Thoracic aorta (tissue), 2 donors: Measurements from ENCODE around the gene SLC25A5. TPM values are rescaled to one million over a fixed set of nuclear protein-coding genes. Genes with fewer than 3 reads are reported as not detected.

Source experiments
- ATAC-seq: fragments of 150-250 bp; one replicate; pipeline ENCODE4 v1.8.0; 2017; ENCODE audit warnings: low read depth; ENCODE audit not compliant: insufficient number of reproducible peaks, low FRiP score
- DNase-seq: peaks from one replicate; pipeline ENCODE4 v3.0.0-alpha.2; 2020; ENCODE audit warnings: low spot score
- H3K27ac ChIP-seq, 2 donors: fragments of 200-600 bp; sonication (generic); 1 replicate in 1 of 2; 2 replicates in 1 of 2; pipeline ENCODE4 v1.5.1; 2016; ENCODE audit warnings: mild to moderate bottlenecking in 2 of 2, moderate library complexity in 2 of 2
- H3K27me3 ChIP-seq: fragments of 200-600 bp; sonication (generic); replicated peaks from 2 replicates; pipeline ENCODE4 v1.6.0; 2016; ENCODE audit warnings: mild to moderate bottlenecking; ENCODE audit not compliant: insufficient read depth
- H3K36me3 ChIP-seq: fragments of 200-600 bp; sonication (generic); one replicate; pipeline ENCODE4 v1.5.1; 2016
- H3K4me1 ChIP-seq, 2 donors: fragments of 200-600 bp; sonication (generic); 1 replicate in 1 of 2; 2 replicates in 1 of 2; pipeline versions ENCODE4 v1.5.1 to v1.6.0; 2016; ENCODE audit warnings: low read depth in 2 of 2, mild to moderate bottlenecking in 1 of 2; ENCODE audit not compliant: control insufficient read depth in 1 of 2
- H3K4me3 ChIP-seq: fragments of 200-600 bp; sonication (generic); 2 replicates; pipeline ENCODE4 v1.5.1; 2016; ENCODE audit warnings: mild to moderate bottlenecking
- H3K9me3 ChIP-seq: fragments of 200-600 bp; sonication (generic); 2 replicates; pipeline ENCODE4 v1.5.1; 2016
- total RNA-seq, 2 donors: library from RNA; depleted of rRNA; stranded (reverse); fragments of >200 nt; gene quantifications; one replicate each; pipeline versions ENCODE4 v1.1.0 to v1.2.3, GENCODE V29; 2016
- TF ChIP-seq, protein P1 (sequence below): fragments of 200-600 bp; sonication (generic); IDR thresholded peaks from one replicate; pipeline ENCODE4 v1.5.1; 2019; ENCODE audit warnings: antibody characterized with exemption

The SLC25A5 gene
- total RNA-seq, 2 donors from 2014 or later = 102 to 123 TPM

DNA sequence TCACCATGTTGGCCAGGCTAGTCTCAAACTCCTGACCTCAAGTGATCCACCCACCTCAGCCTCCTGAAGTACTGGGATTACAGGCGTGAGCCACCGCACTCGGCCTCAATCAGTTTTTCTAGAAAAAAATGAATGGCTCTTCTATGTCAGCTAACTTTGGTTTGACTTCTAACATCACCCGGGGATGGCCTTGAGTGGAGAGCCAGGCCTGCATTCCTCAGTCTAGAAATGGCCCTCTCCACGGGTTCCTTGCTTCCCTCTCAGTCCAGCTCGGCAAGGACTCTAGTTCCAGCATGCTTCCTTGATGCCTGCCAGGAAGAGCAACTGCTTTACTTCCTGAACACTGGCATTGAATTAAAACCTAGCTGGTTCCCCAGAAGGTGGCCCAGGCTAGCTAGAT, 39.0 kb downstream of the SLC25A5 start:
- Histone ChIP-seq H3K4me3 (no peak overlapping the region), H3K9me3 (no peaks in the 10 kb centered on the region), H3K27ac (peak overlapping the region; percentile 68 to 84), H3K27me3 (no peaks in the 10 kb centered on the region), H3K4me1 (peaks cover 4 to 20% of the 10 kb centered on the region in 2 donors), H3K36me3 (no peaks in the 10 kb centered on the region)
- ATAC-seq (no peak), DNase-seq (no peak)
- TF ChIP-seq, protein P1, sequence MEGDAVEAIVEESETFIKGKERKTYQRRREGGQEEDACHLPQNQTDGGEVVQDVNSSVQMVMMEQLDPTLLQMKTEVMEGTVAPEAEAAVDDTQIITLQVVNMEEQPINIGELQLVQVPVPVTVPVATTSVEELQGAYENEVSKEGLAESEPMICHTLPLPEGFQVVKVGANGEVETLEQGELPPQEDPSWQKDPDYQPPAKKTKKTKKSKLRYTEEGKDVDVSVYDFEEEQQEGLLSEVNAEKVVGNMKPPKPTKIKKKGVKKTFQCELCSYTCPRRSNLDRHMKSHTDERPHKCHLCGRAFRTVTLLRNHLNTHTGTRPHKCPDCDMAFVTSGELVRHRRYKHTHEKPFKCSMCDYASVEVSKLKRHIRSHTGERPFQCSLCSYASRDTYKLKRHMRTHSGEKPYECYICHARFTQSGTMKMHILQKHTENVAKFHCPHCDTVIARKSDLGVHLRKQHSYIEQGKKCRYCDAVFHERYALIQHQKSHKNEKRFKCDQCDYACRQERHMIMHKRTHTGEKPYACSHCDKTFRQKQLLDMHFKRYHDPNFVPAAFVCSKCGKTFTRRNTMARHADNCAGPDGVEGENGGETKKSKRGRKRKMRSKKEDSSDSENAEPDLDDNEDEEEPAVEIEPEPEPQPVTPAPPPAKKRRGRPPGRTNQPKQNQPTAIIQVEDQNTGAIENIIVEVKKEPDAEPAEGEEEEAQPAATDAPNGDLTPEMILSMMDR = no peak

DNA sequence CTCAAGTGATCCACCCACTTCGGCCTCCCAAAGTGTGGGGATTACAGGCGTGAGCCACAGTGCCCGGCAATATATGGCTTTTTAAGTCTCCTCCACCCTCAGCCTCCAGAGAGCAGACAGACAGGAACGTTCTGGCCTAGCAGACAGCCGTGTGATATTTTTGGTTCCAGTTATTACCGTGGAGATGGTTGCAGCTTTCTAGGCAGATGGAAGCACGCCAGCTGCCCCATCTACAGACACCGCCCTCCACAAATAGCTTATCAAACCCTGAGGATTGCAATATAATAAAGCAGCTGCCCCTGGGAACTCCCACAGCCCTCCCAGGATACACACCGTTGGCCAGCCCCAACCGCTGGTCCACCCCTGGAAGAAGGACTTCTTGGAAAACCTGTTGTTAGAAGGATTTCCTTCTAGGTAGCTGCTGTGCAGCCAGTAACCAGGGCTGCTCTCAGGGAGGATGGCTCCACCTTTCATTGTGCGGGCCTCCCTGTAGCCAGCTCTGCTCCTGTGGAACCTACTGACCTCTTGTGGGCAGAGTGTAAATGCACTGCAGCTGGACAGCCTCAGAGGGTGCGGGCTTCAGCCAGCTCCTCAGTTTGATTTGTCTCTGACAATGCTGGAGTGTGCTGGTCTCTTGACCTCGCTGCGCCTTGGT, 44.0 kb downstream of the SLC25A5 start:
- Histone ChIP-seq H3K9me3 (no peaks in the 10 kb centered on the region), H3K36me3 (no peaks in the 10 kb centered on the region), H3K4me3 (no peak overlapping the region), H3K4me1 (peaks cover 0 to 7% of the 10 kb centered on the region in 2 donors), H3K27me3 (no peaks in the 10 kb centered on the region), H3K27ac (no peak overlapping the region)
- peak; percentile 3 for DNase-seq
- TF ChIP-seq, protein P1 = peak; percentile 63
- peak; percentile 60 for ATAC-seq

DNA sequence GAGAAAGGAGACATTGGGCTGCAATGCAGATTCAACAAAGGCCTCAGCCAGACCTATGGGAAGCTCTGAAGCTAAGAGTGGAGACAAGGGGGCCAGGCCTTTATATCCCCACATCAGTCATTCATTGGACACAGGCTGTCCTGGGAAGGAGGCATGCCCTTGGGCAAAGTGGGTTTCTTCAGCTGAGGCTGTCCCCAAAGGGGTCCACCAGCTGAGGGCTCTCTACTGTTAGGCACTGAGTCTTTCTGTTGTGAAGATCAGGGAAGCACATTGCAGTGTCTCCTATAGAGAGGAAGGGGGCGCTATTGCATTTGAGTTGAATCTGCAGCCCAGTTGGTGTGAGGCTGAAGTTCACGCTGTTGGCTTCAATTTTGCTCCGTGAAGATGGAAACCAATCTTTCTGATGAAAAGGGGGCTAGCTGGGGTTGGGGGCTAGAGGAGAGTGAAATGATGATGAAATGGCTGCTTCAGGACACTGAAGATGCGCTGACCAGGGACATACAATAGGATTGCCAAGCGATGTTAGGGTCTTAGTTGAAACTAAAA, 48.0 kb downstream of the SLC25A5 start:
- TF ChIP-seq, protein P1 = peak; percentile 62
- no peaks in the 10 kb centered on the region for H3K36me3 ChIP-seq
- no peak overlapping the region for H3K27ac ChIP-seq
- no peaks in the 10 kb centered on the region for H3K27me3 ChIP-seq
- ATAC-seq (no peak), DNase-seq (no peak)
- no peak overlapping the region for H3K4me3 ChIP-seq
- H3K9me3 ChIP-seq = no peaks in the 10 kb centered on the region
- peaks cover 0 to 3% of the 10 kb centered on the region in 2 donors for H3K4me1 ChIP-seq

DNA sequence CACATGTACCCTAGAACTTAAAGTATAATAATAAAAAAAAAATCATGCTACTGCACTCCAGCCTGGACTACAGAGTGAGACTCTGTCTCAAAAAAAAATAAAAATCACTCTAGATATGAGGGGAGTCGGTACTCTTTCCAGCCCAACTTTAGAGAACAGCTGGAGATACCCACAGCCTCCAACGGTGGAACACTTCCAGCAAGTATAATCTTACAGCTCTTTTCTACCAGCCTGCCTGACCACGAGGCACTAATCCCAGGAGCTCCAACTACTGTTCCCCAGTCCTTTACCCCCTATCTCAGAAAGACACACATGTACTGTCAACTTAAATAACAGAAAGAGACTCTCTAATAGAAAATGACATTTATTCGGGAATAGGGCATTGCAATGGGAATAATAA, 50.1 kb downstream of the SLC25A5 start:
- Histone ChIP-seq H3K4me3 (no peak overlapping the region), H3K4me1 (no peaks in the 10 kb centered on the region), H3K27me3 (no peaks in the 10 kb centered on the region), H3K9me3 (no peaks in the 10 kb centered on the region), H3K27ac (no peak overlapping the region), H3K36me3 (no peaks in the 10 kb centered on the region)
- ATAC-seq (no peak), DNase-seq (no peak)
- TF ChIP-seq, protein P1 = no peak

Other genes starting within 250 kb of the SLC25A5 start
- gene PGRMC1, start 232.2 kb upstream of the SLC25A5 start, total RNA-seq = 100 to 1,000 TPM; 105 to 135 TPM
- 10 to 100 TPM; 12.3 to 24.4 TPM for gene SLC25A43, start 69.1 kb upstream of the SLC25A5 start, total RNA-seq
- 10 to 100 TPM; 32.0 to 51.9 TPM for gene STEEP1, start 97.0 kb downstream of the SLC25A5 start, total RNA-seq
- 10 to 100 TPM; 37.4 to 50.7 TPM for gene UBE2A, start 106.1 kb downstream of the SLC25A5 start, total RNA-seq
- gene NKRF, start 138.0 kb downstream of the SLC25A5 start, total RNA-seq = 1 to 10 TPM; 3.8 to 8.3 TPM
- 10 to 100 TPM in 1 of 2 donors, 1 to 10 TPM in 1; 9.3 to 25.5 TPM for gene SEPTIN6, start 224.7 kb downstream of the SLC25A5 start, total RNA-seq